Sciatic nerve (tissue), 2 donors: ENCODE measurements around the gene CNGB1. TPM values are rescaled to one million over a fixed set of nuclear protein-coding genes. Genes with fewer than 3 reads are reported as not detected.
"Not testable (repeated sequence)": the region's sequence is repeated elsewhere in the genome, so short reads cannot be mapped to it uniquely, and the experiment has no call there.

Experiments used
- ATAC-seq: fragments of 200-7000 bp; cut with Tn5 transposase; one replicate; pipeline ENCODE4 v1.9.1; 2020; ENCODE audit warnings: mild to moderate bottlenecking, moderate library complexity
- DNase-seq: peaks from one replicate; pipeline ENCODE4 v3.0.0-alpha.2; 2020; ENCODE audit warnings: low spot score
- intact Hi-C: fragments of 100-400 bp; cut with DNase I; formaldehyde crosslinking; loops from one replicate; pipeline ENCODE4 v1.14.2; 2022
- total RNA-seq: library from RNA; stranded (reverse); fragmentation: NEBNext Ultra II Directional; extraction: Animal tissue kit (Norgen Biotek cat#: 25700); gene quantifications from one replicate; pipeline ENCODE4 v1.2.1, GENCODE V29; 2021
- donor health status: DM: no; HTN: no; CAD: no.
- donor health status: DM: no; HTN: no; CAD: no.

Gene CNGB1
- total RNA-seq, 1 donor from 2014 or later: not detected

- intact Hi-C loops: loop anchor here (5.0 kb wide), 1 partner anchor 91 kb away; no protein-coding TSS in a partner anchor
- ATAC-seq (no peak), DNase-seq (no peak)
Observed at GRCh38 chr16:57900796-57901479, 70.0 kb downstream of the CNGB1 start.

- intact Hi-C loops: loop anchor here (5.0 kb wide), 1 partner anchor 92 kb away; no protein-coding TSS in a partner anchor
- ATAC-seq (peak; percentile 80), DNase-seq (peak; percentile 85)
Observed at GRCh38 chr16:57899771-57900661, 70.9 kb downstream of the CNGB1 start.

- no peak for DNase-seq
- ATAC-seq: no peak
- intact Hi-C loops: no loop called here
Observed at GRCh38 chr16:57898961-57899360, 72.0 kb downstream of the CNGB1 start.

- DNase-seq: no peak
- intact Hi-C loops: no loop called here
- no peak for ATAC-seq
Observed at GRCh38 chr16:57897996-57898395, 72.9 kb downstream of the CNGB1 start.

- DNase-seq (no peak), ATAC-seq (no peak)
- intact Hi-C loops: no loop called here
Observed at GRCh38 chr16:57897053-57897784, 73.7 kb downstream of the CNGB1 start.

- intact Hi-C loops, ATAC-seq, DNase-seq: not testable (repeated sequence)
Observed at GRCh38 chr16:57895081-57895547, 75.8 kb downstream of the CNGB1 start.

- ATAC-seq: no peak
- DNase-seq: no peak
- intact Hi-C loops: no loop called here
Observed at GRCh38 chr16:57894390-57895080, 76.4 kb downstream of the CNGB1 start.

- ATAC-seq: peak; percentile 51
- intact Hi-C loops: no loop called here
- DNase-seq: no peak
Observed at GRCh38 chr16:57893559-57894389, 77.2 kb downstream of the CNGB1 start.

GRCh38 chr16:57893217-57893558, 77.7 kb downstream of the CNGB1 start:
- intact Hi-C loops: no loop called here
- ATAC-seq: no peak
- DNase-seq: no peak

GRCh38 chr16:57892447-57893096, 78.4 kb downstream of the CNGB1 start:
- no peak for DNase-seq

GRCh38 chr16:57892041-57892440, 78.9 kb downstream of the CNGB1 start:
- intact Hi-C loops: no loop called here
- ATAC-seq: no peak
- no peak for DNase-seq

More at GRCh38 chr16:57892447-57893096, 78.4 kb downstream of the CNGB1 start:
- no peak for ATAC-seq
- intact Hi-C loops: no loop called here

- DNase-seq (no peak), ATAC-seq (no peak)
- intact Hi-C loops: no loop called here
Observed at GRCh38 chr16:57890752-57891111, 80.2 kb downstream of the CNGB1 start.

- no peak for DNase-seq
- intact Hi-C loops: no loop called here
- ATAC-seq: peak; percentile 81
Observed at GRCh38 chr16:57889960-57890751, 80.8 kb downstream of the CNGB1 start.

GRCh38 chr16:57889522-57889921, 81.4 kb downstream of the CNGB1 start:
- ATAC-seq: no peak
- no peak for DNase-seq
- intact Hi-C loops: no loop called here

GRCh38 chr16:57889111-57889510, 81.8 kb downstream of the CNGB1 start:
- intact Hi-C loops: no loop called here
- no peak for ATAC-seq
- DNase-seq: no peak

GRCh38 chr16:57888128-57888527, 82.8 kb downstream of the CNGB1 start:
- DNase-seq: no peak
- ATAC-seq: no peak
- intact Hi-C loops: no loop called here

GRCh38 chr16:57887711-57888110, 83.2 kb downstream of the CNGB1 start:
- DNase-seq: no peak
- intact Hi-C loops: no loop called here
- no peak for ATAC-seq
